Endothelial cell (in vitro differentiated cells): ENCODE data around the gene LRRC3B. TPM values are rescaled to one million over a fixed set of nuclear protein-coding genes. Genes with fewer than 3 reads are reported as not detected.

Experiments
- DNase-seq: peaks from one replicate; pipeline ENCODE4 v3.0.0; 2021; ENCODE audit warnings: low spot score
- H3K27ac Mint-ChIP-seq: one replicate; pipeline ENCODE4 v1.8.0; 2021; ENCODE audit warnings: mixed read lengths, inconsistent platforms; ENCODE audit not compliant: unreplicated experiment
- H3K27me3 Mint-ChIP-seq: one replicate; pipeline ENCODE4 v1.8.0; 2021; ENCODE audit warnings: mild to moderate bottlenecking, moderate library complexity, mixed read lengths, inconsistent platforms; ENCODE audit not compliant: unreplicated experiment
- H3K36me3 Mint-ChIP-seq: one replicate; pipeline ENCODE4 v1.8.0; 2021; ENCODE audit warnings: mild to moderate bottlenecking, low read depth, mixed read lengths, inconsistent platforms; ENCODE audit not compliant: unreplicated experiment
- H3K4me1 Mint-ChIP-seq: one replicate; pipeline ENCODE4 v1.8.0; 2021; ENCODE audit warnings: mild to moderate bottlenecking, mixed read lengths, inconsistent platforms; ENCODE audit not compliant: unreplicated experiment
- H3K4me3 Mint-ChIP-seq: one replicate; pipeline ENCODE4 v1.8.0; 2021; ENCODE audit warnings: mild to moderate bottlenecking, mixed read lengths, inconsistent platforms; ENCODE audit not compliant: unreplicated experiment
- H3K9me3 Mint-ChIP-seq: one replicate; pipeline ENCODE4 v1.8.0; 2021; ENCODE audit warnings: mixed read lengths, inconsistent platforms; ENCODE audit not compliant: unreplicated experiment
- CTCF ChIP-seq: fragments of 200-600 bp; sonication (generic); IDR thresholded peaks from one replicate; pipeline ENCODE4 v1.5.0; 2021; ENCODE audit warnings: antibody characterized with exemption; ENCODE audit not compliant: unreplicated experiment
- total RNA-seq: library from RNA; stranded (reverse); fragmentation: NEBNext Ultra II Directional; extraction: Animal tissue kit (Norgen Biotek cat#: 25700); gene quantifications from one replicate; pipeline ENCODE4 v1.2.1, GENCODE V29; 2021; ENCODE audit not compliant: unreplicated experiment

The LRRC3B gene
- total RNA-seq, 1 donor from 2014 or later = 3.6 TPM

- peaks cover 16% of the 10 kb centered on the region for H3K27me3 Mint-ChIP-seq
- no peak overlapping the region for H3K27ac Mint-ChIP-seq
- no peaks in the 10 kb centered on the region for H3K9me3 Mint-ChIP-seq
- peak overlapping the region; percentile 86 for H3K4me3 Mint-ChIP-seq
- peaks cover 31% of the 10 kb centered on the region for H3K4me1 Mint-ChIP-seq
- TF ChIP-seq CTCF = no peak
- DNase-seq = peak; percentile 8
- H3K36me3 Mint-ChIP-seq = no peaks in the 10 kb centered on the region
These were observed 1.7 kb downstream of the LRRC3B start for GRCh38 chr3:26624209-26624765.

- no peak for TF ChIP-seq CTCF
- peaks cover 17% of the 10 kb centered on the region for H3K27me3 Mint-ChIP-seq
These were observed 2.6 kb downstream of the LRRC3B start for GRCh38 chr3:26625187-26625586.

GRCh38 chr3:26627080-26627479, 4.5 kb downstream of the LRRC3B start:
- DNase-seq = no peak
- Mint-ChIP-seq H3K36me3 (no peaks in the 10 kb centered on the region), H3K27me3 (peaks cover 13% of the 10 kb centered on the region), H3K9me3 (no peaks in the 10 kb centered on the region), H3K4me1 (peaks cover 30% of the 10 kb centered on the region), H3K4me3 (no peak overlapping the region), H3K27ac (no peak overlapping the region)
- no peak for TF ChIP-seq CTCF

More at GRCh38 chr3:26625187-26625586, 2.6 kb downstream of the LRRC3B start:
- no peak for DNase-seq
- peaks cover 35% of the 10 kb centered on the region for H3K4me1 Mint-ChIP-seq
- H3K9me3 Mint-ChIP-seq = no peaks in the 10 kb centered on the region
- no peaks in the 10 kb centered on the region for H3K36me3 Mint-ChIP-seq
- H3K27ac Mint-ChIP-seq = no peak overlapping the region
- no peak overlapping the region for H3K4me3 Mint-ChIP-seq

- no peaks in the 10 kb centered on the region for H3K9me3 Mint-ChIP-seq
- no peaks in the 10 kb centered on the region for H3K36me3 Mint-ChIP-seq
- H3K27me3 Mint-ChIP-seq = peaks cover 8% of the 10 kb centered on the region
- no peak for DNase-seq
- no peak overlapping the region for H3K4me3 Mint-ChIP-seq
- no peak overlapping the region for H3K27ac Mint-ChIP-seq
- TF ChIP-seq CTCF = no peak
- peaks cover 17% of the 10 kb centered on the region for H3K4me1 Mint-ChIP-seq
These were observed 6.3 kb downstream of the LRRC3B start for GRCh38 chr3:26628915-26629314.

- no peaks in the 10 kb centered on the region for H3K9me3 Mint-ChIP-seq
- DNase-seq = no peak
- H3K36me3 Mint-ChIP-seq = no peaks in the 10 kb centered on the region
- H3K27me3 Mint-ChIP-seq = peaks cover 1% of the 10 kb centered on the region
- H3K4me3 Mint-ChIP-seq = no peak overlapping the region
- peaks cover 13% of the 10 kb centered on the region for H3K4me1 Mint-ChIP-seq
- no peak for TF ChIP-seq CTCF
- H3K27ac Mint-ChIP-seq = no peak overlapping the region
These were observed 8.3 kb downstream of the LRRC3B start for GRCh38 chr3:26630669-26631389.
